HepG2 (cell line): ENCODE results near the gene PPP1R8. TPM values are rescaled to one million over a fixed set of nuclear protein-coding genes. Genes with fewer than 3 reads are reported as not detected.
A peak's percentile ranks its signal among the peaks of the same experiment; 100 is the strongest.

Experiments used
- ATAC-seq: fragments of 200-7000 bp; cut with Tn5 transposase; 3 replicates; pipeline ENCODE4 v1.9.1; 2020; ENCODE audit warnings: mild to moderate bottlenecking, moderate library complexity
- BruUV-seq: library from RNA; stranded (reverse); fragments of 400-500 nt; replicated peaks from 2 replicates; lab custom pipeline; 2021; lab: Mats Ljungman, UMichigan
- CTCF ChIA-PET: fragments of 300-600 bp; formaldehyde crosslinking; extraction: SDS; loops from one replicate; lab custom pipeline; 2021; ENCODE audit warnings: low total read pairs, inconsistent platforms, low intra/inter-chr PET ratio; lab: Yijun Ruan, JAX
- POLR2A ChIA-PET: fragments of 350-600 bp; sonication (Branson Sonifier 250); formaldehyde crosslinking; loops from one replicate; lab custom pipeline; 2020; ENCODE audit warnings: antibody characterized with exemption, inconsistent platforms; lab: Yijun Ruan, JAX
- DNase-seq: peaks from one replicate; pipeline ENCODE4 v3.0.0-alpha.2; 2015; ENCODE audit warnings: low spot score
- FAIRE-seq: peaks from 3 replicates; lab custom pipeline; 2011; peaks lifted over from hg19 to GRCh38; lab: Jason Lieb, UNC
- H2AFZ ChIP-seq: one replicate; pipeline ENCODE4 v1.6.1; 2011; ENCODE audit warnings: low read length, inconsistent platforms
- H3K27ac ChIP-seq: fragments of 300-600 bp; 3 replicates; pipeline ENCODE4 v1.8.0; 2011; ENCODE audit warnings: mixed run types, mild to moderate bottlenecking, mixed read lengths, low read length, inconsistent platforms; ENCODE audit not compliant: insufficient read depth; ENCODE audit errors: extremely low read length
- H3K27me3 ChIP-seq, 2 experiments: fragments of 200-600 bp in 1 of 2; 2 replicates in 1 of 2; 3 replicates in 1 of 2; pipeline versions ENCODE4 v1.6.0 to v1.8.0; 2011; ENCODE audit warnings: low read length in 2 of 2, mild to moderate bottlenecking in 2 of 2, moderate library complexity in 2 of 2, inconsistent platforms in 1 of 2; ENCODE audit not compliant: insufficient read depth in 2 of 2, control insufficient read depth in 1 of 2
- H3K36me3 ChIP-seq, 2 experiments: fragments of 200-600 bp in 1 of 2; replicated peaks in 1 of 2; 2 replicates in 1 of 2; 3 replicates in 1 of 2; pipeline versions ENCODE4 v1.5.1 to v1.8.0; 2011; ENCODE audit warnings: low read length in 2 of 2, inconsistent platforms in 1 of 2; ENCODE audit not compliant: insufficient read depth in 2 of 2, control insufficient read depth in 1 of 2
- H3K4me1 ChIP-seq: 2 replicates; pipeline ENCODE4 v1.5.1; 2012; ENCODE audit warnings: low read length, inconsistent platforms; ENCODE audit not compliant: insufficient read depth
- H3K4me2 ChIP-seq: 2 replicates; pipeline ENCODE4 v1.6.0; 2011; ENCODE audit warnings: low read depth, low read length, inconsistent platforms
- H3K4me3 ChIP-seq, 3 experiments: fragments of 200-600 bp in 1 of 3; sonication (generic), shearing (Covaris generic) in 1 of 3; replicated peaks in 1 of 3; 2 replicates each; pipeline ENCODE4 v1.5.1; 2011 to 2016; ENCODE audit warnings: low read length in 3 of 3, inconsistent platforms in 2 of 3, low read depth in 2 of 3, mild to moderate bottlenecking in 2 of 3, control low read depth in 1 of 3, mixed read lengths in 1 of 3; ENCODE audit not compliant: insufficient read depth in 1 of 3
- H3K79me2 ChIP-seq: one replicate; pipeline ENCODE4 v1.6.1; 2011; ENCODE audit warnings: low read length, inconsistent platforms; ENCODE audit not compliant: insufficient read depth
- H3K9ac ChIP-seq: 2 replicates; pipeline ENCODE4 v1.6.0; 2011; ENCODE audit warnings: mild to moderate bottlenecking, low read depth, low read length, inconsistent platforms; ENCODE audit not compliant: insufficient read depth
- H3K9me3 ChIP-seq: 2 replicates; pipeline ENCODE4 v1.5.1; 2012; ENCODE audit warnings: mild to moderate bottlenecking, low read length
- H4K20me1 ChIP-seq: 2 replicates; pipeline ENCODE4 v1.6.0; 2011; ENCODE audit warnings: inconsistent platforms, mild to moderate bottlenecking, low read length, moderate library complexity; ENCODE audit not compliant: insufficient read depth
- CHD4 ChIP-seq: fragments of 200-600 bp; sonication (generic); IDR thresholded peaks from 2 replicates; pipeline ENCODE4 v1.7.0; 2017; ENCODE audit warnings: mild to moderate bottlenecking, low read length, borderline replicate concordance
- RAD51 ChIP-seq: fragments of 450-650 bp; IDR thresholded peaks from 2 replicates; pipeline ENCODE4 v1.6.1; 2016; ENCODE audit warnings: borderline replicate concordance
- RCOR2 ChIP-seq: IDR thresholded peaks from 2 replicates; pipeline ENCODE4 v1.6.1; 2016; ENCODE audit warnings: missing biosample characterization, missing genetic modification reagents
- ZFY ChIP-seq: sonication (generic); formaldehyde crosslinking; IDR thresholded peaks from 2 replicates; pipeline ENCODE4 v1.4.0; 2020; ENCODE audit warnings: missing genetic modification reagents
- ZNF556 ChIP-seq: sonication (generic); formaldehyde crosslinking; IDR thresholded peaks from 2 replicates; pipeline ENCODE4 v1.4.0; 2020; ENCODE audit warnings: mild to moderate bottlenecking, missing genetic modification reagents, borderline replicate concordance
- WGBS: methylation state at CpG from one replicate; pipeline ENCODE4 v1.1.6; 2017; ENCODE audit warnings: low lambda C conversion rate; 5-methylcytosine and 5-hydroxymethylcytosine counted together
- in situ Hi-C: cut with HindIII; loops from 2 replicates; pipeline ENCODE4 v1.10.0; 2017; ENCODE audit warnings: low pct_unique_long_range_greater_than_20kb; ENCODE audit not compliant: extremely low pct_ligation_motif_present
- intact Hi-C: fragments of 100-400 bp; cut with micrococcal nuclease; formaldehyde crosslinking; loops from one replicate; pipeline ENCODE4 v1.10.0; 2022; ENCODE audit not compliant: unreplicated experiment
- polyA plus RNA-seq, 8 experiments: library from polyadenylated mRNA; depleted of rRNA in 3 of 8; stranded (reverse) in 7 of 8; unstranded in 1 of 8; fragments of >200 nt; fragmentation: Illumina TruSeq in 4 of 8; extraction: Trizol in 4 of 8; gene quantifications; 2 replicates each; pipeline versions ENCODE4 v1.2.1 to v1.2.3, GENCODE V29; 2011 to 2016; ENCODE audit warnings: low read depth in 4 of 8, missing spikeins in 1 of 8, mixed read lengths in 1 of 8; ENCODE audit not compliant: insufficient read depth in 1 of 8
- total RNA-seq, 5 experiments: library from RNA; depleted of rRNA; stranded (reverse); fragments of >200 nt; fragmentation: Illumina TruSeq; extraction: Trizol; gene quantifications; 2 replicates each; pipeline ENCODE4 v1.2.3, GENCODE V29; 2016; ENCODE audit warnings: low read depth in 1 of 5
- TF ChIP-seq, protein P1 (sequence below): sonication (generic); formaldehyde crosslinking; IDR thresholded peaks from 2 replicates; pipeline ENCODE4 v1.4.0; 2020; ENCODE audit warnings: missing genetic modification reagents
- TF ChIP-seq, protein P2 (sequence below): IDR thresholded peaks from 2 replicates; pipeline ENCODE4 v1.6.1; 2016; ENCODE audit warnings: low read depth, borderline replicate concordance
- TF ChIP-seq, protein P3 (sequence below): sonication (generic); formaldehyde crosslinking; IDR thresholded peaks from 2 replicates; pipeline ENCODE4 v1.5.0; 2020; ENCODE audit warnings: mild to moderate bottlenecking, low read depth, missing genetic modification reagents, borderline replicate concordance
- TF ChIP-seq, protein P4 (sequence below): sonication (generic); formaldehyde crosslinking; IDR thresholded peaks from 2 replicates; pipeline ENCODE4 v1.9.0; 2022; ENCODE audit warnings: missing genetic modification reagents, mild to moderate bottlenecking, borderline replicate concordance
- TF ChIP-seq, protein P5 (sequence below): sonication (generic); formaldehyde crosslinking; IDR thresholded peaks from 2 replicates; pipeline ENCODE4 v1.5.1; 2020; ENCODE audit warnings: missing genetic modification reagents, mild to moderate bottlenecking, borderline replicate concordance
- TF ChIP-seq, protein P6 (sequence below): sonication (generic); formaldehyde crosslinking; conservative IDR thresholded peaks from 2 replicates; pipeline ENCODE4 v1.4.0; 2020; ENCODE audit warnings: missing genetic modification reagents
- TF ChIP-seq, protein P7 (sequence below): sonication (generic); formaldehyde crosslinking; IDR thresholded peaks from 2 replicates; pipeline ENCODE4 v1.8.1; 2023; ENCODE audit warnings: mild to moderate bottlenecking, missing genetic modification reagents

PPP1R8 gene
- total and polyA plus RNA-seq, 2 of the 13 experiments (the other 11 are each of a cell fraction or from before 2014, with no cell fraction given), result 38.3 to 62.2 TPM

DNA sequence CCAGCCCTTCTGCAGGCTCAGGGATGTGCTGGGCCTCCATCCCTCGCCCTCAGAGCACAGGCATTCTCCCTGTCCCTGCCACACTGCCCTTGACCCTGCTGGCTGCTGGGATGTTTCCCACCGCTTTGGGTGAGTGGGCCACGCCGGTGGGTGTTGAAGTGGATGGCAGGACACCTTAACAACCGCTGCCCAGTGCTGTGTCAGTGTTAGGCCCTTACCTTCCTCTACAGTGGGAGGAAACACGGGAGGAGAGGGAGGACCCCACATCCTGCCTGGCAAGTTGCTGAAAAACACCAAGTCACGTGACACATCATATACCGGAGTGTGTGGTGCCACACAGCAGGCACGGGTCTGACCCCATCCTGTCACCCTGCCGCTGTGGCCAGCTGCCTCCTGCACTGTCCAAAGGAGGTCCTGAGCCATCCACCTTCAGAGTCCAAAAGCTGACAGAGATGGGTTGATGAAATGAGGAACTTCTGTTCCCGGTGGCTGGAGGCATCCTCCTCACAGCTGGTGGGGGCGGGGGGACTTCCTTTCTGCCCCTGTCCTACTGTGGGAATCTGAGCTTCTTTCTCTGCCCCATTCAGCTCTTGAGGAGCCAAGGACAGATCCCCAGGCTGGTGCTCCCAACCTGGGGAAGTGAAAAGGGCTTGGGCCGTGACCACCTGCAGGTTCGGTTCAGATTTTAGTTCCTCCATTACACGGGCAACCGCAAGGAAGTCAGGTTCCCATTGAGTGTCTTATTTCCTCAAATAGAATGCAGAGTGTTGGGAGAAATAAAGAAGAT is 38.5 kb downstream of the PPP1R8 start:
- no peaks in the 10 kb centered on the region for H3K79me2 ChIP-seq
- no peaks in the 10 kb centered on the region for H3K9me3 ChIP-seq
- peak overlapping the region; percentile 38 for H2AFZ ChIP-seq
- peak overlapping the region; percentile 78 for H3K4me2 ChIP-seq
- no peaks in the 10 kb centered on the region for H4K20me1 ChIP-seq
- 17% methylated on average over 9 of the region's 16 CpGs for WGBS
- BruUV-seq, result no TSS peak
- no peak overlapping the region for H3K9ac ChIP-seq
- no peak overlapping the region for H3K27ac ChIP-seq
- H3K36me3 ChIP-seq, result no peaks in the 10 kb centered on the region
- in situ Hi-C loops (loop anchor here (10.0 kb wide), 1 partner anchor 336 kb away; no protein-coding TSS in a partner anchor), intact Hi-C loops (loop anchor here (10.0 kb wide), 1 partner anchor 56 kb away; no protein-coding TSS in a partner anchor)
- H3K4me1 ChIP-seq, result peaks cover 50% of the 10 kb centered on the region
- no peak for DNase-seq
- H3K4me3 ChIP-seq, result peak overlapping the region in 2 of 3 experiments; percentile 19 to 59; a peak in 4 of 6 replicates
- ChIA-PET CTCF (no interaction called here), POLR2A (no interaction called here)
- FAIRE-seq, result no peak
- H3K27me3 ChIP-seq, result peaks cover 0 to 15% of the 10 kb centered on the region in 2 experiments; a peak in 2 of 5 replicates
- peak; percentile 41 for ATAC-seq
- no peak for TF ChIP-seq ZNF556 (CRISPR knock-in tag)
- no peak for TF ChIP-seq RCOR2 (CRISPR knock-in tag)
- 0 out of 2 replicates have a peak, but pooled peaks have one; percentile 28 for TF ChIP-seq ZFY (CRISPR knock-in tag)
- TF ChIP-seq, protein P1, sequence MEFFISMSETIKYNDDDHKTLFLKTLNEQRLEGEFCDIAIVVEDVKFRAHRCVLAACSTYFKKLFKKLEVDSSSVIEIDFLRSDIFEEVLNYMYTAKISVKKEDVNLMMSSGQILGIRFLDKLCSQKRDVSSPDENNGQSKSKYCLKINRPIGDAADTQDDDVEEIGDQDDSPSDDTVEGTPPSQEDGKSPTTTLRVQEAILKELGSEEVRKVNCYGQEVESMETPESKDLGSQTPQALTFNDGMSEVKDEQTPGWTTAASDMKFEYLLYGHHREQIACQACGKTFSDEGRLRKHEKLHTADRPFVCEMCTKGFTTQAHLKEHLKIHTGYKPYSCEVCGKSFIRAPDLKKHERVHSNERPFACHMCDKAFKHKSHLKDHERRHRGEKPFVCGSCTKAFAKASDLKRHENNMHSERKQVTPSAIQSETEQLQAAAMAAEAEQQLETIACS (CRISPR knock-in tag), result no peak
- TF ChIP-seq, protein P2, sequence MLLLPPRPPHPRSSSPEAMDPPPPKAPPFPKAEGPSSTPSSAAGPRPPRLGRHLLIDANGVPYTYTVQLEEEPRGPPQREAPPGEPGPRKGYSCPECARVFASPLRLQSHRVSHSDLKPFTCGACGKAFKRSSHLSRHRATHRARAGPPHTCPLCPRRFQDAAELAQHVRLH (CRISPR knock-in tag), result no peak
- TF ChIP-seq, protein P3, sequence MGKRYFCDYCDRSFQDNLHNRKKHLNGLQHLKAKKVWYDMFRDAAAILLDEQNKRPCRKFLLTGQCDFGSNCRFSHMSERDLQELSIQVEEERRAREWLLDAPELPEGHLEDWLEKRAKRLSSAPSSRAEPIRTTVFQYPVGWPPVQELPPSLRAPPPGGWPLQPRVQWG (CRISPR knock-in tag), result no peak
- TF ChIP-seq, protein P4, sequence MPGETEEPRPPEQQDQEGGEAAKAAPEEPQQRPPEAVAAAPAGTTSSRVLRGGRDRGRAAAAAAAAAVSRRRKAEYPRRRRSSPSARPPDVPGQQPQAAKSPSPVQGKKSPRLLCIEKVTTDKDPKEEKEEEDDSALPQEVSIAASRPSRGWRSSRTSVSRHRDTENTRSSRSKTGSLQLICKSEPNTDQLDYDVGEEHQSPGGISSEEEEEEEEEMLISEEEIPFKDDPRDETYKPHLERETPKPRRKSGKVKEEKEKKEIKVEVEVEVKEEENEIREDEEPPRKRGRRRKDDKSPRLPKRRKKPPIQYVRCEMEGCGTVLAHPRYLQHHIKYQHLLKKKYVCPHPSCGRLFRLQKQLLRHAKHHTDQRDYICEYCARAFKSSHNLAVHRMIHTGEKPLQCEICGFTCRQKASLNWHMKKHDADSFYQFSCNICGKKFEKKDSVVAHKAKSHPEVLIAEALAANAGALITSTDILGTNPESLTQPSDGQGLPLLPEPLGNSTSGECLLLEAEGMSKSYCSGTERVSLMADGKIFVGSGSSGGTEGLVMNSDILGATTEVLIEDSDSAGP, result no peak
- TF ChIP-seq, protein P5, sequence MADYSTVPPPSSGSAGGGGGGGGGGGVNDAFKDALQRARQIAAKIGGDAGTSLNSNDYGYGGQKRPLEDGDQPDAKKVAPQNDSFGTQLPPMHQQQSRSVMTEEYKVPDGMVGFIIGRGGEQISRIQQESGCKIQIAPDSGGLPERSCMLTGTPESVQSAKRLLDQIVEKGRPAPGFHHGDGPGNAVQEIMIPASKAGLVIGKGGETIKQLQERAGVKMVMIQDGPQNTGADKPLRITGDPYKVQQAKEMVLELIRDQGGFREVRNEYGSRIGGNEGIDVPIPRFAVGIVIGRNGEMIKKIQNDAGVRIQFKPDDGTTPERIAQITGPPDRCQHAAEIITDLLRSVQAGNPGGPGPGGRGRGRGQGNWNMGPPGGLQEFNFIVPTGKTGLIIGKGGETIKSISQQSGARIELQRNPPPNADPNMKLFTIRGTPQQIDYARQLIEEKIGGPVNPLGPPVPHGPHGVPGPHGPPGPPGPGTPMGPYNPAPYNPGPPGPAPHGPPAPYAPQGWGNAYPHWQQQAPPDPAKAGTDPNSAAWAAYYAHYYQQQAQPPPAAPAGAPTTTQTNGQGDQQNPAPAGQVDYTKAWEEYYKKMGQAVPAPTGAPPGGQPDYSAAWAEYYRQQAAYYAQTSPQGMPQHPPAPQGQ (CRISPR knock-in tag), result no peak
- TF ChIP-seq RAD51, result peak; percentile 94
- TF ChIP-seq, protein P6, sequence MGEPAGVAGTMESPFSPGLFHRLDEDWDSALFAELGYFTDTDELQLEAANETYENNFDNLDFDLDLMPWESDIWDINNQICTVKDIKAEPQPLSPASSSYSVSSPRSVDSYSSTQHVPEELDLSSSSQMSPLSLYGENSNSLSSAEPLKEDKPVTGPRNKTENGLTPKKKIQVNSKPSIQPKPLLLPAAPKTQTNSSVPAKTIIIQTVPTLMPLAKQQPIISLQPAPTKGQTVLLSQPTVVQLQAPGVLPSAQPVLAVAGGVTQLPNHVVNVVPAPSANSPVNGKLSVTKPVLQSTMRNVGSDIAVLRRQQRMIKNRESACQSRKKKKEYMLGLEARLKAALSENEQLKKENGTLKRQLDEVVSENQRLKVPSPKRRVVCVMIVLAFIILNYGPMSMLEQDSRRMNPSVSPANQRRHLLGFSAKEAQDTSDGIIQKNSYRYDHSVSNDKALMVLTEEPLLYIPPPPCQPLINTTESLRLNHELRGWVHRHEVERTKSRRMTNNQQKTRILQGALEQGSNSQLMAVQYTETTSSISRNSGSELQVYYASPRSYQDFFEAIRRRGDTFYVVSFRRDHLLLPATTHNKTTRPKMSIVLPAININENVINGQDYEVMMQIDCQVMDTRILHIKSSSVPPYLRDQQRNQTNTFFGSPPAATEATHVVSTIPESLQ, result no peak
- TF ChIP-seq CHD4, result no peak
- TF ChIP-seq, protein P7, sequence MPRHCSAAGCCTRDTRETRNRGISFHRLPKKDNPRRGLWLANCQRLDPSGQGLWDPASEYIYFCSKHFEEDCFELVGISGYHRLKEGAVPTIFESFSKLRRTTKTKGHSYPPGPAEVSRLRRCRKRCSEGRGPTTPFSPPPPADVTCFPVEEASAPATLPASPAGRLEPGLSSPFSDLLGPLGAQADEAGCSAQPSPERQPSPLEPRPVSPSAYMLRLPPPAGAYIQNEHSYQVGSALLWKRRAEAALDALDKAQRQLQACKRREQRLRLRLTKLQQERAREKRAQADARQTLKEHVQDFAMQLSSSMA (CRISPR knock-in tag), result no peak
